Liver (tissue), 9 donors: ENCODE data around the gene HAO2. TPM values are rescaled to one million over a fixed set of nuclear protein-coding genes. Genes with fewer than 3 reads are reported as not detected.

Source experiments
- DNase-seq: peaks from one replicate; pipeline ENCODE4 v3.0.0-alpha.2; 2017; ENCODE audit warnings: low spot score
- H3K27ac ChIP-seq, 2 donors: one replicate each; pipeline ENCODE4 v1.7.0; 2013; ENCODE audit warnings: inconsistent platforms in 2 of 2, low read length in 2 of 2, control low read depth in 1 of 2, low read depth in 1 of 2, mild to moderate bottlenecking in 1 of 2
- H3K27me3 ChIP-seq, 4 donors: one replicate each; pipeline versions ENCODE4 v1.6.1 to v1.7.0; 2013; ENCODE audit warnings: low read length in 3 of 4, inconsistent platforms in 1 of 4, mild to moderate bottlenecking in 1 of 4, moderate library complexity in 1 of 4; ENCODE audit not compliant: control insufficient read depth in 4 of 4, insufficient read depth in 4 of 4
- H3K36me3 ChIP-seq, 4 donors: one replicate each; pipeline versions ENCODE4 v1.6.1 to v1.7.0; 2013; ENCODE audit warnings: low read length in 3 of 4, mild to moderate bottlenecking in 3 of 4, low read depth in 1 of 4, moderate library complexity in 1 of 4; ENCODE audit not compliant: control insufficient read depth in 4 of 4, insufficient read depth in 3 of 4
- H3K4me1 ChIP-seq, 4 donors: one replicate each; pipeline versions ENCODE4 v1.6.1 to v1.7.0; 2013; ENCODE audit warnings: low read length in 3 of 4, mild to moderate bottlenecking in 3 of 4, moderate library complexity in 1 of 4; ENCODE audit not compliant: control insufficient read depth in 4 of 4, insufficient read depth in 4 of 4
- H3K4me3 ChIP-seq, 3 donors: one replicate each; pipeline versions ENCODE4 v1.6.1 to v1.7.0; 2013; ENCODE audit warnings: low read length in 3 of 3, control low read depth in 1 of 3, low read depth in 1 of 3, mild to moderate bottlenecking in 1 of 3
- H3K9ac ChIP-seq, 2 donors: one replicate each; pipeline ENCODE4 v1.7.0; 2013; ENCODE audit warnings: low read length in 2 of 2, mild to moderate bottlenecking in 2 of 2, moderate library complexity in 2 of 2, control low read depth in 1 of 2, low read depth in 1 of 2
- H3K9me3 ChIP-seq, 4 donors: one replicate each; pipeline versions ENCODE4 v1.6.1 to v1.7.0; 2013; ENCODE audit warnings: low read length in 3 of 4; ENCODE audit not compliant: control insufficient read depth in 4 of 4
- ATF3 ChIP-seq: IDR thresholded peaks from 2 replicates; pipeline ENCODE4 v1.6.1; 2016; ENCODE audit warnings: antibody characterized with exemption
- CTCF ChIP-seq: fragments of 150-350 bp; IDR thresholded peaks from 2 replicates; pipeline ENCODE4 v1.5.1; 2017; ENCODE audit warnings: improper control_type of control experiment, low read depth, low read length; ENCODE audit not compliant: missing input control
- EGR1 ChIP-seq, 2 donors: IDR thresholded peaks; 2 replicates each; pipeline ENCODE4 v1.6.1; 2016 to 2018; ENCODE audit warnings: antibody characterized with exemption in 2 of 2, low read depth in 2 of 2
- FOXA1 ChIP-seq: IDR thresholded peaks from 2 replicates; pipeline ENCODE4 v1.6.1; 2016; ENCODE audit warnings: antibody characterized with exemption
- FOXA2 ChIP-seq: IDR thresholded peaks from 2 replicates; pipeline ENCODE4 v1.6.1; 2016; ENCODE audit warnings: antibody characterized with exemption
- GABPA ChIP-seq, 2 donors: IDR thresholded peaks in 1 of 2; conservative IDR thresholded peaks in 1 of 2; 2 replicates each; pipeline ENCODE4 v1.6.1; 2016; ENCODE audit warnings: antibody characterized with exemption in 2 of 2, mild to moderate bottlenecking in 1 of 2, moderate library complexity in 1 of 2
- HNF4A ChIP-seq, 2 donors: conservative IDR thresholded peaks; 2 replicates each; pipeline ENCODE4 v1.6.1; 2016; ENCODE audit warnings: antibody characterized with exemption in 2 of 2, mild to moderate bottlenecking in 2 of 2
- HNF4G ChIP-seq: IDR thresholded peaks from 2 replicates; pipeline ENCODE4 v1.6.1; 2016; ENCODE audit warnings: antibody characterized with exemption
- JUND ChIP-seq, 2 donors: IDR thresholded peaks; 2 replicates each; pipeline ENCODE4 v1.6.1; 2016; ENCODE audit warnings: antibody characterized with exemption in 2 of 2
- NR2F2 ChIP-seq: IDR thresholded peaks from 2 replicates; pipeline ENCODE4 v1.6.1; 2016; ENCODE audit warnings: antibody characterized with exemption
- RAD21 ChIP-seq, 2 donors: IDR thresholded peaks; 2 replicates each; pipeline ENCODE4 v1.6.1; 2016; ENCODE audit warnings: antibody characterized with exemption in 2 of 2, mild to moderate bottlenecking in 2 of 2
- REST ChIP-seq: IDR thresholded peaks from 2 replicates; pipeline ENCODE4 v1.6.1; 2016; ENCODE audit warnings: antibody characterized with exemption, mild to moderate bottlenecking
- RXRA ChIP-seq, 2 donors: IDR thresholded peaks; 2 replicates each; pipeline ENCODE4 v1.6.1; 2017 to 2018; ENCODE audit warnings: antibody characterized with exemption in 2 of 2, mild to moderate bottlenecking in 1 of 2
- SP1 ChIP-seq: IDR thresholded peaks from 2 replicates; pipeline ENCODE4 v1.6.1; 2018; ENCODE audit warnings: antibody characterized with exemption, mild to moderate bottlenecking
- TAF1 ChIP-seq: conservative IDR thresholded peaks from 2 replicates; pipeline ENCODE4 v1.6.1; 2016; ENCODE audit warnings: antibody characterized with exemption, mild to moderate bottlenecking
- YY1 ChIP-seq: IDR thresholded peaks from 2 replicates; pipeline ENCODE4 v1.6.1; 2016; ENCODE audit warnings: antibody characterized with exemption, mild to moderate bottlenecking
- ZBTB33 ChIP-seq: IDR thresholded peaks from 2 replicates; pipeline ENCODE4 v1.6.1; 2016; ENCODE audit warnings: antibody characterized with exemption
- WGBS: extraction: QIAGEN DNeasy Blood & Tissue Kit; methylation state at CpG from one replicate; pipeline ENCODE4 v1.1.7; 2013; 5-methylcytosine and 5-hydroxymethylcytosine counted together
- polyA plus RNA-seq, 2 donors: library from polyadenylated mRNA; stranded (reverse) in 1 of 2; unstranded in 1 of 2; fragments of 200-250 nt in 1 of 2; fragments of >200 nt in 1 of 2; fragmentation: Nextera tagmentation in 1 of 2; extraction: Ambion mirVana in 1 of 2; gene quantifications; one replicate each; pipeline versions ENCODE4 v1.2.1 to v1.2.3, GENCODE V29; 2013 to 2015
- total RNA-seq, 2 donors: library from RNA; depleted of rRNA; stranded (reverse); fragments of >200 nt; gene quantifications; one replicate each; pipeline ENCODE4 v1.2.3, GENCODE V29; 2014
- TF ChIP-seq, protein P1 (sequence below): IDR thresholded peaks from 2 replicates; pipeline ENCODE4 v1.6.1; 2016; ENCODE audit warnings: antibody characterized with exemption
- donor health status: healthy.
- donor health status: healthy.
- donor health status: healthy.
- donor health status: healthy.
- donor health status: healthy.

HAO2 gene
- total and polyA plus RNA-seq, 4 donors: 8.2 to 377 (median 150) TPM

DNA sequence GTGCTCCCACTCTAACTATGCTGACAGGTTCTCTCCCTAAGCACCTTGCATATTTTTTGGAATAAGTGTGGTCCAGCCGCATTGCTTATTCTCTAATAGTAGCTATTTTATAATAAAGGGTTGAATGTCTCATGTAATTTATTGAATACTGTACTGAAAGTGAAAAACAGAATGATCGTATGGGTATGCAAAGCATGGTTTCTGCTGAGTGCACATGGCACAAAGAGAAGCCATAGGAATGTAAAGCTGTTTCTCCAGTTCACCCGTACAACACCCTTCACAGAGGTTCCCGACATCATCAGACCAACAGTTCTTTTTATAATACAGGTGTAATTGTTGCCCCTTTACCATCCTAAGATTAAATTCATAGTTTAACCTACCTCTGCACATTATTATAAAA lies 8.9 kb upstream of the HAO2 start:
- Histone ChIP-seq H3K9ac (no peak overlapping the region), H3K4me1 (peaks cover 0 to 3% (median 0%) of the 10 kb centered on the region in 4 donors), H3K36me3 (peaks cover 0 to 30% (median 23%) of the 10 kb centered on the region in 4 donors), H3K27ac (no peak overlapping the region), H3K9me3 (no peaks in the 10 kb centered on the region), H3K4me3 (no peak overlapping the region), H3K27me3 (no peaks in the 10 kb centered on the region)
- DNase-seq: no peak
- TF ChIP-seq HNF4G: no peak
- no peak for TF ChIP-seq FOXA1
- no peak for TF ChIP-seq TAF1
- no peak for TF ChIP-seq YY1
- no peak for TF ChIP-seq SP1
- no peak for TF ChIP-seq FOXA2
- TF ChIP-seq, protein P1, sequence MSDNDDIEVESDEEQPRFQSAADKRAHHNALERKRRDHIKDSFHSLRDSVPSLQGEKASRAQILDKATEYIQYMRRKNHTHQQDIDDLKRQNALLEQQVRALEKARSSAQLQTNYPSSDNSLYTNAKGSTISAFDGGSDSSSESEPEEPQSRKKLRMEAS: no peak
- TF ChIP-seq NR2F2: no peak
- TF ChIP-seq ATF3: no peak
- TF ChIP-seq REST: no peak
- TF ChIP-seq GABPA (IDR thresholded peaks at IDR 0.05 in 1 of 2, conservative IDR thresholded peaks at IDR 0.05 in 1 of 2): no peak
- no peak for TF ChIP-seq RXRA (IDR thresholded peaks at IDR 0.05)
- TF ChIP-seq JUND (IDR thresholded peaks at IDR 0.05): no peak
- WGBS: 96% methylated on average over 4 of the region's 4 CpGs

- Histone ChIP-seq H3K27ac (no peak overlapping the region), H3K9ac (no peak overlapping the region), H3K36me3 (peaks cover 0 to 25% (median 14%) of the 10 kb centered on the region in 4 donors), H3K27me3 (no peaks in the 10 kb centered on the region), H3K4me1 (peaks cover 0 to 3% (median 1%) of the 10 kb centered on the region in 4 donors), H3K4me3 (no peak overlapping the region), H3K9me3 (no peaks in the 10 kb centered on the region)
- 74% methylated on average over 1 of the region's 1 CpG for WGBS
- TF ChIP-seq SP1 (no peak), RXRA (IDR thresholded peaks at IDR 0.05) (no peak), FOXA2 (no peak), HNF4A (conservative IDR thresholded peaks at IDR 0.05) (no peak), FOXA1 (no peak), RAD21 (IDR thresholded peaks at IDR 0.05) (no peak), GABPA (IDR thresholded peaks at IDR 0.05 in 1 of 2, conservative IDR thresholded peaks at IDR 0.05 in 1 of 2) (no peak), YY1 (no peak), REST (no peak), JUND (IDR thresholded peaks at IDR 0.05) (no peak), NR2F2 (no peak), ATF3 (no peak), EGR1 (IDR thresholded peaks at IDR 0.05; ENCODE audit: low read depth in 2 of 2) (no peak), ZBTB33 (no peak), TAF1 (no peak), CTCF (no peak), HNF4G (no peak)
- TF ChIP-seq, protein P1: no peak
- DNase-seq: no peak
These were observed 7.4 kb upstream of the HAO2 start for GRCh38 chr1:119361205-119361604.
